Endothelial cell (in vitro differentiated cells): ENCODE data around the gene NRCAM. TPM values are rescaled to one million over a fixed set of nuclear protein-coding genes. Genes with fewer than 3 reads are reported as not detected.
"Not testable (repeated sequence)": the region's sequence is repeated elsewhere in the genome, so short reads cannot be mapped to it uniquely, and the experiment has no call there.

Experiments
- DNase-seq: peaks from one replicate; pipeline ENCODE4 v3.0.0; 2021; ENCODE audit warnings: low spot score
- H3K27ac Mint-ChIP-seq: one replicate; pipeline ENCODE4 v1.8.0; 2021; ENCODE audit warnings: mixed read lengths, inconsistent platforms; ENCODE audit not compliant: unreplicated experiment
- H3K27me3 Mint-ChIP-seq: one replicate; pipeline ENCODE4 v1.8.0; 2021; ENCODE audit warnings: mild to moderate bottlenecking, moderate library complexity, mixed read lengths, inconsistent platforms; ENCODE audit not compliant: unreplicated experiment
- H3K36me3 Mint-ChIP-seq: one replicate; pipeline ENCODE4 v1.8.0; 2021; ENCODE audit warnings: mild to moderate bottlenecking, low read depth, mixed read lengths, inconsistent platforms; ENCODE audit not compliant: unreplicated experiment
- H3K4me1 Mint-ChIP-seq: one replicate; pipeline ENCODE4 v1.8.0; 2021; ENCODE audit warnings: mild to moderate bottlenecking, mixed read lengths, inconsistent platforms; ENCODE audit not compliant: unreplicated experiment
- H3K4me3 Mint-ChIP-seq: one replicate; pipeline ENCODE4 v1.8.0; 2021; ENCODE audit warnings: mild to moderate bottlenecking, mixed read lengths, inconsistent platforms; ENCODE audit not compliant: unreplicated experiment
- H3K9me3 Mint-ChIP-seq: one replicate; pipeline ENCODE4 v1.8.0; 2021; ENCODE audit warnings: mixed read lengths, inconsistent platforms; ENCODE audit not compliant: unreplicated experiment
- CTCF ChIP-seq: fragments of 200-600 bp; sonication (generic); IDR thresholded peaks from one replicate; pipeline ENCODE4 v1.5.0; 2021; ENCODE audit warnings: antibody characterized with exemption; ENCODE audit not compliant: unreplicated experiment
- total RNA-seq: library from RNA; stranded (reverse); fragmentation: NEBNext Ultra II Directional; extraction: Animal tissue kit (Norgen Biotek cat#: 25700); gene quantifications from one replicate; pipeline ENCODE4 v1.2.1, GENCODE V29; 2021; ENCODE audit not compliant: unreplicated experiment

Gene NRCAM
- total RNA-seq, 1 donor from 2014 or later: 2.2 TPM

- TF ChIP-seq CTCF: no peak
- DNase-seq: no peak
- no peak overlapping the region for H3K4me3 Mint-ChIP-seq
- no peak overlapping the region for H3K27ac Mint-ChIP-seq
- H3K36me3 Mint-ChIP-seq: no peaks in the 10 kb centered on the region
- no peaks in the 10 kb centered on the region for H3K27me3 Mint-ChIP-seq
- H3K4me1 Mint-ChIP-seq: peaks cover 11% of the 10 kb centered on the region
- H3K9me3 Mint-ChIP-seq: no peaks in the 10 kb centered on the region
These were observed 173.7 kb downstream of the NRCAM start for GRCh38 chr7:108282427-108282996.

GRCh38 chr7:108280136-108280535, 176.1 kb downstream of the NRCAM start:
- H3K9me3 Mint-ChIP-seq: no peaks in the 10 kb centered on the region
- H3K36me3 Mint-ChIP-seq: no peaks in the 10 kb centered on the region
- DNase-seq: no peak
- H3K4me3 Mint-ChIP-seq: no peak overlapping the region
- TF ChIP-seq CTCF: no peak
- peaks cover 8% of the 10 kb centered on the region for H3K4me1 Mint-ChIP-seq
- H3K27me3 Mint-ChIP-seq: no peaks in the 10 kb centered on the region
- no peak overlapping the region for H3K27ac Mint-ChIP-seq

- Mint-ChIP-seq H3K27ac (no peak overlapping the region), H3K4me1 (no peaks in the 10 kb centered on the region), H3K27me3 (no peaks in the 10 kb centered on the region), H3K36me3 (no peaks in the 10 kb centered on the region), H3K4me3 (no peak overlapping the region), H3K9me3 (no peaks in the 10 kb centered on the region)
- DNase-seq: no peak
- no peak for TF ChIP-seq CTCF
These were observed 177.5 kb downstream of the NRCAM start for GRCh38 chr7:108278776-108279175.

GRCh38 chr7:108278281-108278680, 178.0 kb downstream of the NRCAM start:
- Mint-ChIP-seq H3K27ac (no peak overlapping the region), H3K4me3 (no peak overlapping the region), H3K36me3 (no peaks in the 10 kb centered on the region), H3K9me3 (no peaks in the 10 kb centered on the region), H3K4me1 (no peaks in the 10 kb centered on the region), H3K27me3 (no peaks in the 10 kb centered on the region)
- DNase-seq: no peak
- no peak for TF ChIP-seq CTCF

- H3K4me3 Mint-ChIP-seq, H3K27me3 Mint-ChIP-seq, H3K36me3 Mint-ChIP-seq, H3K4me1 Mint-ChIP-seq, H3K9me3 Mint-ChIP-seq, DNase-seq, H3K27ac Mint-ChIP-seq: not testable (repeated sequence)
These were observed 181.8 kb downstream of the NRCAM start for GRCh38 chr7:108274447-108274846.

GRCh38 chr7:108272891-108273290, 183.3 kb downstream of the NRCAM start:
- not testable (repeated sequence) for H3K9me3 Mint-ChIP-seq, H3K36me3 Mint-ChIP-seq, H3K27ac Mint-ChIP-seq, H3K4me1 Mint-ChIP-seq, H3K27me3 Mint-ChIP-seq, DNase-seq, H3K4me3 Mint-ChIP-seq
